Ishikawa (cell line): ENCODE data around the gene GRB7.

ENCODE experiments used
- CEBPB ChIP-seq: IDR thresholded peaks from 2 replicates; pipeline ENCODE4 v1.6.1; 2012
- EGR1 ChIP-seq: IDR thresholded peaks from 2 replicates; pipeline ENCODE4 v1.6.1; 2012
- RAD21 ChIP-seq: IDR thresholded peaks from 2 replicates; pipeline ENCODE4 v1.6.1; 2012; ENCODE audit warnings: low read depth
- REST ChIP-seq: IDR thresholded peaks from 2 replicates; pipeline ENCODE4 v1.6.1; 2012; ENCODE audit warnings: low read depth, mild to moderate bottlenecking
- TAF1 ChIP-seq: IDR thresholded peaks from 2 replicates; pipeline ENCODE4 v1.6.1; 2012; ENCODE audit warnings: low read depth, mild to moderate bottlenecking
- TEAD4 ChIP-seq: IDR thresholded peaks from 2 replicates; pipeline ENCODE4 v1.6.1; 2012
- YY1 ChIP-seq: IDR thresholded peaks from 2 replicates; pipeline ENCODE4 v1.6.1; 2012; ENCODE audit warnings: low read depth

- TF ChIP-seq YY1 (no peak), TAF1 (no peak), RAD21 (no peak), TEAD4 (no peak), REST (no peak), EGR1 (no peak), CEBPB (no peak)
Measured at GRCh38 chr17:39761861-39762496, 24.2 kb downstream of the GRB7 start.
